ENCODE data around the gene STUM.

STUM gene

GRCh38 chr1:226643177-226643576 is 94.6 kb downstream of the STUM start:
- DNase-seq = peak; percentile 71

GRCh38 chr1:226643611-226644540 is 95.3 kb downstream of the STUM start:
- peak; percentile 12 for DNase-seq

- DNase-seq = peak; percentile 11
Observed at GRCh38 chr1:226644541-226645176, 96.1 kb downstream of the STUM start.

- DNase-seq = no peak
Observed at GRCh38 chr1:226645279-226645976, 96.9 kb downstream of the STUM start.

GRCh38 chr1:226646026-226646869 is 97.7 kb downstream of the STUM start:
- DNase-seq = no peak

- DNase-seq = no peak
Observed at GRCh38 chr1:226646870-226647449, 98.4 kb downstream of the STUM start.

GRCh38 chr1:226647719-226648118 is 99.2 kb downstream of the STUM start:
- no peak for DNase-seq

- DNase-seq = no peak
Observed at GRCh38 chr1:226648421-226648820, 99.9 kb downstream of the STUM start.

- DNase-seq = no peak
Observed at GRCh38 chr1:226649244-226649643, 100.7 kb downstream of the STUM start.

GRCh38 chr1:226649780-226650179 is 101.2 kb downstream of the STUM start:
- no peak for DNase-seq

GRCh38 chr1:226650236-226650841 is 101.8 kb downstream of the STUM start:
- no peak for DNase-seq

- DNase-seq = no peak
Observed at GRCh38 chr1:226651041-226651731, 102.6 kb downstream of the STUM start.

- no peak for DNase-seq
Observed at GRCh38 chr1:226651732-226652105, 103.2 kb downstream of the STUM start.

GRCh38 chr1:226652613-226653012 is 104.0 kb downstream of the STUM start:
- no peak for DNase-seq

GRCh38 chr1:226653311-226653921 is 104.9 kb downstream of the STUM start:
- DNase-seq = peak; percentile 35

GRCh38 chr1:226654046-226654667 is 105.6 kb downstream of the STUM start:
- no peak for DNase-seq

- no peak for DNase-seq
Observed at GRCh38 chr1:226654668-226655055, 106.1 kb downstream of the STUM start.

- no peak for DNase-seq
Observed at GRCh38 chr1:226655251-226656163, 106.9 kb downstream of the STUM start.

GRCh38 chr1:226656201-226656600 is 107.6 kb downstream of the STUM start:
- DNase-seq = no peak

Data from stimulated activated naive CD4-positive, alpha-beta T cell treated with Interleukin-2 at 50 U/mL for 16 hours (primary cell).